K562 (cell line): ENCODE data around the gene CENPV. TPM values are rescaled to one million over a fixed set of nuclear protein-coding genes. Genes with fewer than 3 reads are reported as not detected.
A peak's percentile ranks its signal among the peaks of the same experiment; 100 is the strongest.

Experiments
- CBFB ChIP-seq: sonication (generic); formaldehyde crosslinking; IDR thresholded peaks from 2 replicates; pipeline ENCODE4 v1.4.0; 2020; ENCODE audit warnings: mild to moderate bottlenecking, missing genetic modification reagents
- FOXK2 ChIP-seq, 2 experiments: fragments of 450-650 bp; IDR thresholded peaks in 1 of 2; conservative IDR thresholded peaks in 1 of 2; 2 replicates each; pipeline ENCODE4 v1.6.1; 2016; ENCODE audit warnings: low read depth in 2 of 2, mild to moderate bottlenecking in 1 of 2
- GATAD2A ChIP-seq: fragments of 450-650 bp; IDR thresholded peaks from 2 replicates; pipeline ENCODE4 v1.6.1; 2017
- KDM4B ChIP-seq, 2 experiments: fragments of 450-650 bp in 1 of 2; sonication (generic) in 1 of 2; IDR thresholded peaks; 2 replicates each; pipeline ENCODE4 v1.6.1; 2016 to 2017; ENCODE audit warnings: borderline replicate concordance in 2 of 2, antibody characterized with exemption in 1 of 2, low read depth in 1 of 2, mild to moderate bottlenecking in 1 of 2
- MLLT1 ChIP-seq, 2 experiments: fragments of 450-650 bp; IDR thresholded peaks; 2 replicates each; pipeline ENCODE4 v1.6.1; 2016
- NR2F6 ChIP-seq: fragments of 450-650 bp; formaldehyde crosslinking; IDR thresholded peaks from 2 replicates; pipeline ENCODE4 v1.4.0; 2020; ENCODE audit warnings: mild to moderate bottlenecking
- POLR2AphosphoS5 ChIP-seq: IDR thresholded peaks from 2 replicates; pipeline ENCODE4 v1.6.1; 2011; ENCODE audit warnings: mild to moderate bottlenecking, low read depth, low read length, moderate library complexity; ENCODE audit not compliant: control insufficient read depth, insufficient read depth
- PURB ChIP-seq: sonication (generic); formaldehyde crosslinking; IDR thresholded peaks from 2 replicates; pipeline ENCODE4 v1.9.0; 2021; ENCODE audit warnings: low read depth, mild to moderate bottlenecking, missing genetic modification reagents
- SMAD2 ChIP-seq: fragments of 150-350 bp; IDR thresholded peaks from 2 replicates; pipeline ENCODE4 v1.6.1; 2014; ENCODE audit warnings: low read depth, mild to moderate bottlenecking, low read length
- THAP12 ChIP-seq: fragments of 250-450 bp; sonication (Bioruptor Pico); IDR thresholded peaks from 2 replicates; pipeline ENCODE4 v1.9.0; 2021; ENCODE audit warnings: mild to moderate bottlenecking, inconsistent platforms
- TSC22D4 ChIP-seq: fragments of 450-650 bp; IDR thresholded peaks from 2 replicates; pipeline ENCODE4 v1.6.1; 2016; ENCODE audit warnings: missing genetic modification characterization, missing biosample characterization, control low read depth
- ZNF197 ChIP-seq: fragments of 200-800 bp; sonication (Bioruptor generic); IDR thresholded peaks from 2 replicates; pipeline ENCODE4 v1.6.1; 2016; ENCODE audit warnings: low read depth, missing genetic modification characterization, missing compliant biosample characterization
- ZNF217 ChIP-seq: sonication (generic); formaldehyde crosslinking; IDR thresholded peaks from 2 replicates; pipeline ENCODE4 v1.8.0; 2022; ENCODE audit warnings: mild to moderate bottlenecking, missing genetic modification reagents
- ZNF3 ChIP-seq: fragments of 250-450 bp; sonication (Bioruptor Pico); IDR thresholded peaks from 2 replicates; pipeline ENCODE4 v1.5.0; 2021; ENCODE audit warnings: mild to moderate bottlenecking, moderate library complexity
- polyA plus RNA-seq, 8 experiments: library from polyadenylated mRNA; depleted of rRNA in 4 of 8; stranded (reverse) in 5 of 8; unstranded in 3 of 8; fragments of >200 nt; fragmentation: Nextera tagmentation in 2 of 8; fragmentation: Illumina TruSeq in 1 of 8; extraction: Ambion mirVana in 2 of 8; extraction: Trizol in 1 of 8; gene quantifications; 2 replicates each; pipeline versions ENCODE4 v1.2.1 to v1.2.3, GENCODE V29; 2011 to 2014; ENCODE audit warnings: inconsistent platforms in 1 of 8, missing spikeins in 1 of 8
- total RNA-seq, 7 experiments: library from RNA; depleted of rRNA in 6 of 7; stranded (reverse); fragments of >200 nt in 6 of 7; fragmentation: Illumina TruSeq in 2 of 7; extraction: Trizol in 2 of 7; gene quantifications; 2 replicates each; pipeline versions ENCODE4 v1.2.1 to v1.2.3, GENCODE V29; 2011 to 2021; ENCODE audit warnings: low replicate concordance in 1 of 7
- TF ChIP-seq, protein P1 (sequence below): fragments of 250-450 bp; sonication (Bioruptor Pico); IDR thresholded peaks from 2 replicates; pipeline ENCODE4 v1.4.0; 2020; ENCODE audit warnings: mild to moderate bottlenecking, moderate library complexity
- TF ChIP-seq, protein P2 (sequence below): fragments of 250-450 bp; sonication (Bioruptor Pico); IDR thresholded peaks from 2 replicates; pipeline ENCODE4 v1.5.1; 2021; ENCODE audit warnings: mild to moderate bottlenecking
- TF ChIP-seq, protein P3 (sequence below): fragments of 450-650 bp; IDR thresholded peaks from 2 replicates; pipeline ENCODE4 v1.6.1; 2017; ENCODE audit warnings: mild to moderate bottlenecking, moderate library complexity
- TF ChIP-seq, protein P4 (sequence below): fragments of 250-450 bp; sonication (Bioruptor Pico); IDR thresholded peaks from 2 replicates; pipeline ENCODE4 v1.9.0; 2021; ENCODE audit warnings: mild to moderate bottlenecking

The CENPV gene
- total and polyA plus RNA-seq, 9 of the 15 experiments (the other 6 are each of a cell fraction or from before 2014, with no cell fraction given): 17.8 to 131 (median 89.3) TPM

DNA sequence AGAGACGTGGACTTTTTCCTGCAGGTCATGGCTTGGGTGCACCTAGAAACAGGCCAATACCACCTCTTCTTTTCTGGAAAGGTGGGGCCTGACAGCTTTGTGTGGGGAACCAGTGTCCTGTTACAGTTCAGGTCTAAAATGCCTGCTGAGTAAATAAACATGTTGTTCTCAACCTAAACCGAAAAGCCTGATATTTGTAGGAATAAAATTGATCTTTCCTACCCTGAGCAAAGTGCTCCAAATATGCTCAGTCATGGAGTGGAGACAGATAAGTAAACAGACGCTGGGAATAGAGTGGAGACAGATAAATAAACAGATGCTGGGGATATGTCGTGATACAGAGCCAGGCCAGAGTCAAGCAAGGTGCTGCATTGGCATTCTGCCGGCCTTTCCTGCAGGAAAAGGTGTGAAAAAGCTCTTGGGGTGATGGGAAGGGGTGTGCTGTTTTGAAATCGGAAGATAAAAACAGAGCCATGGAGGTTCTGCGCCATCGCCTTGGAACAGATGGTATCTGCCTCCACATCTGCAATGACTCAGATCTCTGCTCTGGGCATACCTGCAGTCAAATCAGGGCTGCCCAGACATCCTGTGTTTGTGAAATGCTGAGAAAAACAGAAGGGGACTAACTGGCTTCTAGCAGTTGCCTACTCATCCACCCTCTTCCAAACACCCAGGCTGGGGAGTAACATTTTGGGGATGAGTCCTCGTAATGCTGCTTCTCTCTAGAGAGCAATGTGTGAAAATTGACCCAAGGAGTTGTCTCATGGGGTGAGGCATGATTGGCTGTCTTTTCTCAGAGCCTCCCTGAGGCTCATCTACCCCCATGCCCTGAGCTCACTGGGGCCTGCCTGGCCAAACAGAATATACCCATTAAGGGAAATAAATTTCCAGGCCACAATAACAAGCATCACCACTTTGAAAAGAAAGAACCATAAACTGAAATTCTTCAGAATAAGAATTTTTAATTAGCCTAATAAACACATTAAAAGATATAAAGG is 45.3 kb upstream of the CENPV start (continued):
- TF ChIP-seq ZNF3 (CRISPR knock-in tag) (no peak), POLR2AphosphoS5 (peak; percentile 72), CBFB (CRISPR knock-in tag) (no peak), SMAD2 (no peak), MLLT1 (IDR thresholded peaks at IDR 0.05) (no peak), GATAD2A (no peak), PURB (CRISPR knock-in tag) (no peak), ZNF217 (CRISPR knock-in tag) (no peak), ZNF197 (CRISPR knock-in tag) (no peak), FOXK2 (conservative IDR thresholded peaks at IDR 0.05 in 1 of 2, IDR thresholded peaks at IDR 0.05 in 1 of 2; ENCODE audit: low read depth in 2 of 2) (no peak), TSC22D4 (tag) (no peak), THAP12 (CRISPR knock-in tag) (no peak), KDM4B (IDR thresholded peaks at IDR 0.05; ENCODE audit: borderline replicate concordance in 2 of 2, low read depth in 1 of 2) (no peak), NR2F6 (CRISPR knock-in tag) (no peak)
- TF ChIP-seq, protein P1, sequence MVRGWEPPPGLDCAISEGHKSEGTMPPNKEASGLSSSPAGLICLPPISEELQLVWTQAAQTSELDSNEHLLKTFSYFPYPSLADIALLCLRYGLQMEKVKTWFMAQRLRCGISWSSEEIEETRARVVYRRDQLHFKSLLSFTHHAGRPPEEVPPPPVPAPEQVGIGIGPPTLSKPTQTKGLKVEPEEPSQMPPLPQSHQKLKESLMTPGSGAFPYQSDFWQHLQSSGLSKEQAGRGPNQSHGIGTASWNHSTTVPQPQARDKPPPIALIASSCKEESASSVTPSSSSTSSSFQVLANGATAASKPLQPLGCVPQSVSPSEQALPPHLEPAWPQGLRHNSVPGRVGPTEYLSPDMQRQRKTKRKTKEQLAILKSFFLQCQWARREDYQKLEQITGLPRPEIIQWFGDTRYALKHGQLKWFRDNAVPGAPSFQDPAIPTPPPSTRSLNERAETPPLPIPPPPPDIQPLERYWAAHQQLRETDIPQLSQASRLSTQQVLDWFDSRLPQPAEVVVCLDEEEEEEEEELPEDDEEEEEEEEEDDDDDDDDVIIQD (CRISPR knock-in tag): no peak
- TF ChIP-seq, protein P2, sequence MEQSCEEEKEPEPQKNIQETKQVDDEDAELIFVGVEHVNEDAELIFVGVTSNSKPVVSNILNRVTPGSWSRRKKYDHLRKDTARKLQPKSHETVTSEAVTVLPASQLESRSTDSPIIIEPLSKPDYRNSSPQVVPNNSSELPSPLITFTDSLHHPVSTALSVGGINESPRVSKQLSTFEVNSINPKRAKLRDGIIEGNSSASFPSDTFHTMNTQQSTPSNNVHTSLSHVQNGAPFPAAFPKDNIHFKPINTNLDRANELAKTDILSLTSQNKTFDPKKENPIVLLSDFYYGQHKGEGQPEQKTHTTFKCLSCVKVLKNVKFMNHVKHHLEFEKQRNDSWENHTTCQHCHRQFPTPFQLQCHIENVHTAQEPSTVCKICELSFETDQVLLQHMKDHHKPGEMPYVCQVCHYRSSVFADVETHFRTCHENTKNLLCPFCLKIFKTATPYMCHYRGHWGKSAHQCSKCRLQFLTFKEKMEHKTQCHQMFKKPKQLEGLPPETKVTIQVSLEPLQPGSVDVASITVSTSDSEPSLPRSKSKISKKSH (CRISPR knock-in tag): no peak
- TF ChIP-seq, protein P3, sequence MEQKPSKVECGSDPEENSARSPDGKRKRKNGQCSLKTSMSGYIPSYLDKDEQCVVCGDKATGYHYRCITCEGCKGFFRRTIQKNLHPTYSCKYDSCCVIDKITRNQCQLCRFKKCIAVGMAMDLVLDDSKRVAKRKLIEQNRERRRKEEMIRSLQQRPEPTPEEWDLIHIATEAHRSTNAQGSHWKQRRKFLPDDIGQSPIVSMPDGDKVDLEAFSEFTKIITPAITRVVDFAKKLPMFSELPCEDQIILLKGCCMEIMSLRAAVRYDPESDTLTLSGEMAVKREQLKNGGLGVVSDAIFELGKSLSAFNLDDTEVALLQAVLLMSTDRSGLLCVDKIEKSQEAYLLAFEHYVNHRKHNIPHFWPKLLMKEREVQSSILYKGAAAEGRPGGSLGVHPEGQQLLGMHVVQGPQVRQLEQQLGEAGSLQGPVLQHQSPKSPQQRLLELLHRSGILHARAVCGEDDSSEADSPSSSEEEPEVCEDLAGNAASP: no peak
- TF ChIP-seq, protein P4, sequence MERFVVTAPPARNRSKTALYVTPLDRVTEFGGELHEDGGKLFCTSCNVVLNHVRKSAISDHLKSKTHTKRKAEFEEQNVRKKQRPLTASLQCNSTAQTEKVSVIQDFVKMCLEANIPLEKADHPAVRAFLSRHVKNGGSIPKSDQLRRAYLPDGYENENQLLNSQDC (CRISPR knock-in tag): no peak
